SK-N-SH (cell line): ENCODE data around the gene C2orf72.

Experiments used
- CHD2 ChIP-seq: fragments of 150-350 bp; IDR thresholded peaks from 2 replicates; pipeline ENCODE4 v1.6.1; 2018; ENCODE audit warnings: low read length; ENCODE audit not compliant: partially characterized antibody
- CTCF ChIP-seq: fragments of 200-600 bp; sonication (generic); IDR thresholded peaks from 2 replicates; pipeline ENCODE4 v1.6.1; 2017; ENCODE audit warnings: antibody characterized with exemption, mild to moderate bottlenecking, moderate library complexity
- SIN3A ChIP-seq: IDR thresholded peaks from 2 replicates; pipeline ENCODE4 v1.6.1; 2012; ENCODE audit warnings: low read depth, mild to moderate bottlenecking, low read length, moderate library complexity, borderline replicate concordance
- TAF1 ChIP-seq: IDR thresholded peaks from 2 replicates; pipeline ENCODE4 v1.6.1; 2012; ENCODE audit warnings: low read depth, mild to moderate bottlenecking, low read length, moderate library complexity, borderline replicate concordance
- USF1 ChIP-seq: IDR thresholded peaks from 2 replicates; pipeline ENCODE4 v1.4.0; 2012; ENCODE audit warnings: low read depth, borderline replicate concordance
- YY1 ChIP-seq: IDR thresholded peaks from 2 replicates; pipeline ENCODE4 v1.4.0; 2012; ENCODE audit warnings: low read depth, mild to moderate bottlenecking

GRCh38 chr2:231010201-231010730 is 27.1 kb upstream of the C2orf72 start:
- no peak for TF ChIP-seq CTCF
- TF ChIP-seq USF1 = no peak
- TF ChIP-seq CHD2 = no peak
- TF ChIP-seq YY1 = no peak
- TF ChIP-seq TAF1 = no peak
- no peak for TF ChIP-seq SIN3A
